Measurements from ENCODE around the gene MAN1A1. TPM values are rescaled to one million over a fixed set of nuclear protein-coding genes. Genes with fewer than 3 reads are reported as not detected.

MAN1A1 gene
- total RNA-seq, 1 donor, result 79.6 TPM

- Histone ChIP-seq H3K4me3 (ENCODE audit: insufficient read depth, low read length) (peak overlapping the region; percentile 87), H2AFZ (ENCODE audit: low read length) (peak overlapping the region; percentile 87), H3K27ac (ENCODE audit: low read depth, low read length) (peak overlapping the region; percentile 87), H3K4me2 (ENCODE audit: insufficient read depth, low read length) (peak overlapping the region; percentile 82), H3K79me2 (ENCODE audit: insufficient read depth, low read length) (peaks cover 10% of the 10 kb centered on the region), H3K27me3 (ENCODE audit: insufficient read depth, low read length) (no peaks in the 10 kb centered on the region), H3K36me3 (ENCODE audit: insufficient read depth, low read length) (no peaks in the 10 kb centered on the region), H3K4me1 (ENCODE audit: insufficient read depth, low read length) (peaks cover 15% of the 10 kb centered on the region), H3K9me3 (ENCODE audit: low read depth, low read length) (no peaks in the 10 kb centered on the region), H4K20me1 (ENCODE audit: insufficient read depth, low read length) (peaks cover 3% of the 10 kb centered on the region)
- peak; percentile 91 for DNase-seq (ENCODE audit: insufficient read length, low spot score, missing footprints)
- no peak for TF ChIP-seq CTCF (IDR thresholded peaks at IDR 0.05; ENCODE audit: extremely low read depth, low read depth, low read length)
Measured at GRCh38 chr6:119350202-119350951, 816 bp upstream of the MAN1A1 start.

GRCh38 chr6:119348748-119349360 is 707 bp downstream of the MAN1A1 start:
- peaks cover 15% of the 10 kb centered on the region for H3K4me1 ChIP-seq (ENCODE audit: insufficient read depth, low read length)
- no peak for TF ChIP-seq CTCF (IDR thresholded peaks at IDR 0.05; ENCODE audit: extremely low read depth, low read depth, low read length)
- no peaks in the 10 kb centered on the region for H3K9me3 ChIP-seq (ENCODE audit: low read depth, low read length)
- H4K20me1 ChIP-seq (ENCODE audit: insufficient read depth, low read length), result peaks cover 3% of the 10 kb centered on the region
- H3K79me2 ChIP-seq (ENCODE audit: insufficient read depth, low read length), result peaks cover 10% of the 10 kb centered on the region
- H2AFZ ChIP-seq (ENCODE audit: low read length), result peak overlapping the region; percentile 80
- H3K4me2 ChIP-seq (ENCODE audit: insufficient read depth, low read length), result peak overlapping the region; percentile 82
- peak overlapping the region; percentile 87 for H3K4me3 ChIP-seq (ENCODE audit: insufficient read depth, low read length)
- H3K36me3 ChIP-seq (ENCODE audit: insufficient read depth, low read length), result no peaks in the 10 kb centered on the region
- peak overlapping the region; percentile 11 for H3K27ac ChIP-seq (ENCODE audit: low read depth, low read length)
- H3K27me3 ChIP-seq (ENCODE audit: insufficient read depth, low read length), result no peaks in the 10 kb centered on the region
- peak; percentile 94 for DNase-seq (ENCODE audit: insufficient read length, low spot score, missing footprints)

GRCh38 chr6:119348096-119348747 is 1.3 kb downstream of the MAN1A1 start:
- no peaks in the 10 kb centered on the region for H3K27me3 ChIP-seq (ENCODE audit: insufficient read depth, low read length)
- H3K79me2 ChIP-seq (ENCODE audit: insufficient read depth, low read length), result peaks cover 10% of the 10 kb centered on the region
- H3K4me2 ChIP-seq (ENCODE audit: insufficient read depth, low read length), result peak overlapping the region; percentile 82
- DNase-seq (ENCODE audit: insufficient read length, low spot score, missing footprints), result peak; percentile 62
- H3K4me1 ChIP-seq (ENCODE audit: insufficient read depth, low read length), result peaks cover 15% of the 10 kb centered on the region
- no peaks in the 10 kb centered on the region for H3K36me3 ChIP-seq (ENCODE audit: insufficient read depth, low read length)
- H3K4me3 ChIP-seq (ENCODE audit: insufficient read depth, low read length), result peak overlapping the region; percentile 87
- peaks cover 3% of the 10 kb centered on the region for H4K20me1 ChIP-seq (ENCODE audit: insufficient read depth, low read length)
- no peak overlapping the region for H3K27ac ChIP-seq (ENCODE audit: low read depth, low read length)
- H2AFZ ChIP-seq (ENCODE audit: low read length), result peak overlapping the region; percentile 80
- no peak for TF ChIP-seq CTCF (IDR thresholded peaks at IDR 0.05; ENCODE audit: extremely low read depth, low read depth, low read length)
- no peaks in the 10 kb centered on the region for H3K9me3 ChIP-seq (ENCODE audit: low read depth, low read length)
